IMR-90 (cell line): ENCODE measurements around the gene TPX2.

Source experiments
- CEBPB ChIP-seq: IDR thresholded peaks from 2 replicates; pipeline ENCODE4 v1.6.1; 2012; ENCODE audit warnings: low read depth, low read length, improper control_type of control experiment
- CTCF ChIP-seq: conservative IDR thresholded peaks from 2 replicates; pipeline ENCODE4 v1.5.1; 2012; ENCODE audit warnings: mild to moderate bottlenecking, low read depth, low read length, improper control_type of control experiment
- MAZ ChIP-seq: IDR thresholded peaks from 2 replicates; pipeline ENCODE4 v1.6.1; 2012; ENCODE audit warnings: low read depth, mild to moderate bottlenecking, low read length, improper control_type of control experiment, moderate library complexity, borderline replicate concordance
- MXI1 ChIP-seq: IDR thresholded peaks from 2 replicates; pipeline ENCODE4 v1.6.1; 2012; ENCODE audit warnings: low read depth, mild to moderate bottlenecking, low read length, moderate library complexity, borderline replicate concordance
- POLR2A ChIP-seq: IDR thresholded peaks from 2 replicates; pipeline ENCODE4 v1.6.1; 2012; ENCODE audit warnings: mild to moderate bottlenecking, low read depth, low read length
- RAD21 ChIP-seq: IDR thresholded peaks from 2 replicates; pipeline ENCODE4 v1.6.1; 2012; ENCODE audit warnings: low read length, improper control_type of control experiment
- RCOR1 ChIP-seq: IDR thresholded peaks from 2 replicates; pipeline ENCODE4 v1.6.1; 2012; ENCODE audit warnings: mild to moderate bottlenecking, low read length, improper control_type of control experiment; ENCODE audit not compliant: insufficient replicate concordance
- SMC3 ChIP-seq: fragments of 150-350 bp; IDR thresholded peaks from 2 replicates; pipeline ENCODE4 v1.6.1; 2016; ENCODE audit warnings: low read depth, mild to moderate bottlenecking, antibody characterized with exemption, low read length, moderate library complexity
- USF2 ChIP-seq: fragments of 150-350 bp; IDR thresholded peaks from 2 replicates; pipeline ENCODE4 v1.6.1; 2017; ENCODE audit warnings: mild to moderate bottlenecking, antibody characterized with exemption, low read length, low read depth

DNA sequence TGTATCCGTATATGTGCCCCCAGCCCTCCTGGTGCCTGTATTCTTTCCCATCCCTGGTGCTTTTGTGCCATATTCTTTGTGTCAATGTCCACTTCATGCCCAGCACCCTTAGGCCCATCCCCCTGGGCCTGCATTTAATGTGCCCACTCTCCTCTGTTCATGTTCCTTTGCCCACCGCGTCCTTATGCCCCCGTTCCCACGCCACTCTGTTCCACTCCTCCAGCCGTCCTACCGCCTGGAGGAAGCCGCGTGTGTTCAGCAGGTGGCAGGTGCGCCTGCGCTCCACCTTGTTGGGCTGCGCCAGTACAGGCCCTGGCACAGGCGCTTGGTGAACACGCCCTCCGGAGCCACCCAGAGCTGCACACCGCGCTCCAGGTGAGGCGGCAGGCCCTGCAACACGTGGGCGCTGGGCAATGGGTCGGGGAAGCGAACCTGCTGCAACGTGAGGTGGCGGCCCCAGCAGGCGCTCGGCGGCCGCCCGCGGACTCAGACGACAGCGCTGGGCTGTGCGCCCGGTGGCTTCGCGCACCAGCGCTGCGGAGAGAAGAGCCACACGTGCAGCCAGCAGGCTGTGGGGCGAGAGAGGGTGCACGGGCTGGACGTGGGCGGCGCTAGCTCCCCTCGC lies 110.3 kb downstream of the TPX2 start:
- TF ChIP-seq POLR2A = no peak
- TF ChIP-seq CTCF = no peak
- TF ChIP-seq RAD21 = no peak
- TF ChIP-seq MXI1 = no peak
- no peak for TF ChIP-seq USF2
- TF ChIP-seq SMC3 = no peak
- no peak for TF ChIP-seq RCOR1
- TF ChIP-seq CEBPB = no peak
- no peak for TF ChIP-seq MAZ
